ENCODE results near the gene JAKMIP2. TPM values are rescaled to one million over a fixed set of nuclear protein-coding genes. Genes with fewer than 3 reads are reported as not detected.

The JAKMIP2 gene
- total RNA-seq, 1 experiment from 2014 or later = 10.9 TPM

DNA sequence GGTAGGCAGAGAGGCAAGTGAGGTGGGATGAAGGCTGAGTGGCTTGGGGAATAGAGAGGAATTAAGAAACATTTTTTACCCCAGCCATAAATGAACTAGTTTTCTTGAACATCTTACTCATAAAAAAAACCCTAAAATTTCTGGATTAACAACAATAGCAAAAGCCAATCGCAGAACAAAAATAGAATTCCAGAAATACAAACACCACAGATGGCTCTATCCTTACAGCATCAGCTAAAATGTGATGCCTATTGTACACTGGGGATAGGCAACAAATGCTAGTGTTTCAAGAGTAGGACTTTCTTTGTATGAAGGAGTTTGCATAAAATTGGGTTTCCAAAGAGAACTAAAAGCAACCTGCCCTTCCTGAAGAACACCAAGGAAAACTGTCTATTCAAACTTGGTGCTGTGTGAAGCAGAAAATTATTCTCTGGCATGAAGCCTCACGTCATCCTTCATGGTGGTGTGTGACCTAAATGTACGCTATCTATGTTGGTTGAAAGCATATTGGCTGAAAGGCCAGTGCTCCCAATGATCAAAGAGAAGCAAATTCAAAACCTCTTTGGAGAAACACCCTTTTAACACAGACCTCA, 82.9 kb downstream of the JAKMIP2 start:
- Mint-ChIP-seq H3K9me3 (peaks cover 34% of the 10 kb centered on the region), H3K4me3 (no peak overlapping the region), H3K27me3 (ENCODE audit: low read depth) (peaks cover 6% of the 10 kb centered on the region), H3K4me1 (no peaks in the 10 kb centered on the region), H3K27ac (no peak overlapping the region), H3K36me3 (peaks cover 35% of the 10 kb centered on the region)
- TF ChIP-seq TCF7 (CRISPR knock-in tag; IDR thresholded peaks at IDR 0.05; ENCODE audit: low read depth) (no peak), ZNF512 (CRISPR knock-in tag; IDR thresholded peaks at IDR 0.05; ENCODE audit: borderline replicate concordance) (no peak), E2F5 (CRISPR knock-in tag; IDR thresholded peaks at IDR 0.05) (no peak), ZNF138 (CRISPR knock-in tag; conservative IDR thresholded peaks at IDR 0.05) (no peak), OVOL2 (CRISPR knock-in tag; IDR thresholded peaks at IDR 0.05; ENCODE audit: borderline replicate concordance) (no peak), ZNF423 (CRISPR knock-in tag; IDR thresholded peaks at IDR 0.05) (no peak), ZNF219 (CRISPR knock-in tag; IDR thresholded peaks at IDR 0.05; ENCODE audit: borderline replicate concordance) (no peak), ZNF416 (CRISPR knock-in tag; IDR thresholded peaks at IDR 0.05) (no peak), TEAD1 (CRISPR knock-in tag; IDR thresholded peaks at IDR 0.05) (no peak), ELF4 (CRISPR knock-in tag; IDR thresholded peaks at IDR 0.05; ENCODE audit: low read depth) (no peak), STAT6 (CRISPR knock-in tag; conservative IDR thresholded peaks at IDR 0.05; ENCODE audit: low read depth) (no peak), NR3C1 (CRISPR knock-in tag; conservative IDR thresholded peaks at IDR 0.05; ENCODE audit: low read depth) (no peak), NFE2L1 (CRISPR knock-in tag; IDR thresholded peaks at IDR 0.05) (no peak), NFATC4 (CRISPR knock-in tag; IDR thresholded peaks at IDR 0.05) (no peak), IRF2 (CRISPR knock-in tag; IDR thresholded peaks at IDR 0.05; ENCODE audit: borderline replicate concordance, low read depth) (no peak), KAT7 (CRISPR knock-in tag; IDR thresholded peaks at IDR 0.05; ENCODE audit: borderline replicate concordance) (no peak), CDX4 (CRISPR knock-in tag; IDR thresholded peaks at IDR 0.05; ENCODE audit: borderline replicate concordance) (no peak)
- TF ChIP-seq, protein P1, sequence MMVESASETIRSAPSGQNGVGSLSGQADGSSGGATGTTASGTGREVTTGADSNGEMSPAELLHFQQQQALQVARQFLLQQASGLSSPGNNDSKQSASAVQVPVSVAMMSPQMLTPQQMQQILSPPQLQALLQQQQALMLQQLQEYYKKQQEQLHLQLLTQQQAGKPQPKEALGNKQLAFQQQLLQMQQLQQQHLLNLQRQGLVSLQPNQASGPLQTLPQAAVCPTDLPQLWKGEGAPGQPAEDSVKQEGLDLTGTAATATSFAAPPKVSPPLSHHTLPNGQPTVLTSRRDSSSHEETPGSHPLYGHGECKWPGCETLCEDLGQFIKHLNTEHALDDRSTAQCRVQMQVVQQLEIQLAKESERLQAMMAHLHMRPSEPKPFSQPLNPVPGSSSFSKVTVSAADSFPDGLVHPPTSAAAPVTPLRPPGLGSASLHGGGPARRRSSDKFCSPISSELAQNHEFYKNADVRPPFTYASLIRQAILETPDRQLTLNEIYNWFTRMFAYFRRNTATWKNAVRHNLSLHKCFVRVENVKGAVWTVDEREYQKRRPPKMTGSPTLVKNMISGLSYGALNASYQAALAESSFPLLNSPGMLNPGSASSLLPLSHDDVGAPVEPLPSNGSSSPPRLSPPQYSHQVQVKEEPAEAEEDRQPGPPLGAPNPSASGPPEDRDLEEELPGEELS (CRISPR knock-in tag; IDR thresholded peaks at IDR 0.05) = no peak
- TF ChIP-seq, protein P2, sequence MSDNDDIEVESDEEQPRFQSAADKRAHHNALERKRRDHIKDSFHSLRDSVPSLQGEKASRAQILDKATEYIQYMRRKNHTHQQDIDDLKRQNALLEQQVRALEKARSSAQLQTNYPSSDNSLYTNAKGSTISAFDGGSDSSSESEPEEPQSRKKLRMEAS (CRISPR knock-in tag; IDR thresholded peaks at IDR 0.05) = no peak
- TF ChIP-seq, protein P3, sequence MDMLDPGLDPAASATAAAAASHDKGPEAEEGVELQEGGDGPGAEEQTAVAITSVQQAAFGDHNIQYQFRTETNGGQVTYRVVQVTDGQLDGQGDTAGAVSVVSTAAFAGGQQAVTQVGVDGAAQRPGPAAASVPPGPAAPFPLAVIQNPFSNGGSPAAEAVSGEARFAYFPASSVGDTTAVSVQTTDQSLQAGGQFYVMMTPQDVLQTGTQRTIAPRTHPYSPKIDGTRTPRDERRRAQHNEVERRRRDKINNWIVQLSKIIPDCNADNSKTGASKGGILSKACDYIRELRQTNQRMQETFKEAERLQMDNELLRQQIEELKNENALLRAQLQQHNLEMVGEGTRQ (CRISPR knock-in tag; IDR thresholded peaks at IDR 0.05) = no peak
- ATAC-seq (no peak), DNase-seq (ENCODE audit: low spot score) (no peak)
- ChIA-PET CTCF (no interaction called here), POLR2A (no interaction called here)
